ENCODE data around the gene CHMP6.
A peak's percentile ranks its signal among the peaks of the same experiment; 100 is the strongest.

CHMP6 gene

GRCh38 chr17:81032641-81033480 lies 41.2 kb downstream of the CHMP6 start:
- no peaks in the 10 kb centered on the region for H3K9me3 ChIP-seq (ENCODE audit: control insufficient read depth, low read depth, low read length)
- H3K9ac ChIP-seq (ENCODE audit: low read length), result no peak overlapping the region
- H3K36me3 ChIP-seq (ENCODE audit: control insufficient read depth, low read depth, low read length), result no peaks in the 10 kb centered on the region
- no peak overlapping the region for H3K4me3 ChIP-seq (ENCODE audit: low read length)
- H3K27me3 ChIP-seq (ENCODE audit: control insufficient read depth, insufficient read depth, low read length), result peaks cover 26% of the 10 kb centered on the region
- H3K4me1 ChIP-seq (ENCODE audit: control insufficient read depth, low read depth, low read length), result peaks cover 5% of the 10 kb centered on the region
- no peak overlapping the region for H3K27ac ChIP-seq (ENCODE audit: low read length)

GRCh38 chr17:81033535-81034167 lies 42.0 kb downstream of the CHMP6 start:
- Histone ChIP-seq H3K9ac (ENCODE audit: low read length) (no peak overlapping the region), H3K36me3 (ENCODE audit: control insufficient read depth, low read depth, low read length) (no peaks in the 10 kb centered on the region), H3K27ac (ENCODE audit: low read length) (no peak overlapping the region), H3K4me1 (ENCODE audit: control insufficient read depth, low read depth, low read length) (peaks cover 5% of the 10 kb centered on the region), H3K9me3 (ENCODE audit: control insufficient read depth, low read depth, low read length) (no peaks in the 10 kb centered on the region), H3K4me3 (ENCODE audit: low read length) (peak overlapping the region; percentile 75), H3K27me3 (ENCODE audit: control insufficient read depth, insufficient read depth, low read length) (peaks cover 26% of the 10 kb centered on the region)

GRCh38 chr17:81034168-81034777 lies 42.6 kb downstream of the CHMP6 start:
- peak overlapping the region; percentile 75 for H3K4me3 ChIP-seq (ENCODE audit: low read length)
- peaks cover 5% of the 10 kb centered on the region for H3K4me1 ChIP-seq (ENCODE audit: control insufficient read depth, low read depth, low read length)
- peaks cover 26% of the 10 kb centered on the region for H3K27me3 ChIP-seq (ENCODE audit: control insufficient read depth, insufficient read depth, low read length)
- H3K27ac ChIP-seq (ENCODE audit: low read length), result no peak overlapping the region
- H3K9ac ChIP-seq (ENCODE audit: low read length), result no peak overlapping the region
- no peaks in the 10 kb centered on the region for H3K9me3 ChIP-seq (ENCODE audit: control insufficient read depth, low read depth, low read length)
- H3K36me3 ChIP-seq (ENCODE audit: control insufficient read depth, low read depth, low read length), result no peaks in the 10 kb centered on the region

DNA sequence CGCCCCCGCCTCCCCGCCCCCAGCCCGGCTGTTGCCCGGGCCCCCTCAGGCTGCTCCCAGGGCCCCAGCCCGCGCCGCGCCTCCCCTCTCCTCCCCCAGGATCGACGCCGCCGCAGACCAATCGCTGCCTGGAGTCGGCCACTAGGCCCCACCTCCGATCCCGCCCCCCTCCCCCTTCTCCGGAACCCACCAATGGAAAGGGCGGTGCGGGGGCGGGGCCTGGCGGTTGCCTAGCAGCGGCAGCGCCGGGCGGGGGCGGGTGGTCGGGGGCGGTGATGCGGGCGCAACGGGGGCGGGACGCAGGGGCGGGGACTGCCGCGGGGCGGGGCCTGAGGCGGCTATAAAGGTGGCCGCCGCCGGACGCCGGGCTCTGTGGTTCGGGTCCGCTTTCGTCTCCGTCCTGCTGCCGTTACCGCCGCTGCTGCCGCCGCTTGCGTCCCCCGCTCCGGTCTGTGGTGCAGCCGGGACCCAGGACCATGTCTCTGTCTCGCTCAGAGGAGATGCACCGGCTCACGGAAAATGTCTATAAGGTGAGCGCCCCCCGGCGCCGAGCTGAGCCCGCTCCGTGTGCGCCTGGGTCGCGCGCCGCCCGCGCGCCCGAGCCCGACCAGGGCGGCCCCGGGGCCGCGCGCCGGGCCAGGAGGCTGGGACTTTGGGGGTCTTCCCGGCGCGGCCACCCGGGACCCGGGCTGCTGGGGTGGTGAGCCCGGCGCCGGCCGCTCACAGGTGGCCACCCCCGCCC lies 43.3 kb downstream of the CHMP6 start, which contains the start of gene BAIAP2:
BAIAP2 (plus strand) TSS at position 373 of the 742 bp plus-strand sequence; CDS start at position 477, 104 bp downstream.
- H3K9me3 ChIP-seq (ENCODE audit: control insufficient read depth, low read depth, low read length), result no peaks in the 10 kb centered on the region
- H3K4me3 ChIP-seq (ENCODE audit: low read length), result peak within 1 kb of the TSS; percentile 75
- H3K36me3 ChIP-seq (ENCODE audit: control insufficient read depth, low read depth, low read length), result no peaks in the 10 kb centered on the region
- peaks cover 26% of the 10 kb centered on the region for H3K27me3 ChIP-seq (ENCODE audit: control insufficient read depth, insufficient read depth, low read length)
- H3K27ac ChIP-seq (ENCODE audit: low read length), result no peak within 1 kb of the TSS
- H3K4me1 ChIP-seq (ENCODE audit: control insufficient read depth, low read depth, low read length), result peaks cover 5% of the 10 kb centered on the region
- H3K9ac ChIP-seq (ENCODE audit: low read length), result peak within 1 kb of the TSS; percentile 32

DNA sequence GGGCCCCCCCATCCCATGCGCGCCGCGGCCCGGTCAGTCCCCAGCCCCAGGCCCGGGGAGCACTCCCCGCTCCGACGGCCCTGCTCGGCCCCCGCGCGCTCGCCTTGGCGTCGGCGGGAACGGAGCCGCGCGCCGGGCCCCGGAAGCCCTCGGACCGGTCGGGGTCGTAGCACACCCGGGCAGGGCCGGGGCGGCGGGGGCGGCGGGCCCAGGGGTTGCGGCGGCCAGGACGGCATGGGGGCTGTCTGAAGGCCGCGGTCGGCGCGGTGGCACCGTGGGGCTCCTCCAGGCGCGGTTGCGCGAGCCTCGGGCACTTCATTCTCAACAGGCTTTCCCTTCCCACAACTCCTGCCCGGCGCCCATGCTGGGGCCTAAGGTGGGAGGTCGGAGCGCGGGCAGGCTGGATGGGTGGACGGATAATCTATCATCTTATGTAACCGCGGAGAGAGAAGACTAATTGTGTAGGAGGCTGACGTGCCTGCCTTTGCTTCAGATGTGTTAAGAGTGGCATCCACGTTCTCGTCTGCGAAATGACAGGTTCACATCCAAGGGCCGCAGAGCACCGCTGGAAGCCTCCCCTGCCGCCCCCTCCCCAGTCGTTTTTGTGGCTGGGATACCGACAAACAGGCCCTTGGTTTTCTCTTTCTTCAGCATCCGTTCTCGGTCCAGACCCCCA lies 44.0 kb downstream of the CHMP6 start:
- Histone ChIP-seq H3K27ac (ENCODE audit: low read length) (no peak overlapping the region), H3K4me1 (ENCODE audit: control insufficient read depth, low read depth, low read length) (peaks cover 5% of the 10 kb centered on the region), H3K9me3 (ENCODE audit: control insufficient read depth, low read depth, low read length) (no peaks in the 10 kb centered on the region), H3K9ac (ENCODE audit: low read length) (peak overlapping the region; percentile 32), H3K27me3 (ENCODE audit: control insufficient read depth, insufficient read depth, low read length) (peaks cover 26% of the 10 kb centered on the region), H3K4me3 (ENCODE audit: low read length) (peak overlapping the region; percentile 61), H3K36me3 (ENCODE audit: control insufficient read depth, low read depth, low read length) (no peaks in the 10 kb centered on the region)

- no peaks in the 10 kb centered on the region for H3K36me3 ChIP-seq (ENCODE audit: control insufficient read depth, low read depth, low read length)
- peaks cover 5% of the 10 kb centered on the region for H3K4me1 ChIP-seq (ENCODE audit: control insufficient read depth, low read depth, low read length)
These were observed 44.7 kb downstream of the CHMP6 start for GRCh38 chr17:81036197-81036941.

DNA sequence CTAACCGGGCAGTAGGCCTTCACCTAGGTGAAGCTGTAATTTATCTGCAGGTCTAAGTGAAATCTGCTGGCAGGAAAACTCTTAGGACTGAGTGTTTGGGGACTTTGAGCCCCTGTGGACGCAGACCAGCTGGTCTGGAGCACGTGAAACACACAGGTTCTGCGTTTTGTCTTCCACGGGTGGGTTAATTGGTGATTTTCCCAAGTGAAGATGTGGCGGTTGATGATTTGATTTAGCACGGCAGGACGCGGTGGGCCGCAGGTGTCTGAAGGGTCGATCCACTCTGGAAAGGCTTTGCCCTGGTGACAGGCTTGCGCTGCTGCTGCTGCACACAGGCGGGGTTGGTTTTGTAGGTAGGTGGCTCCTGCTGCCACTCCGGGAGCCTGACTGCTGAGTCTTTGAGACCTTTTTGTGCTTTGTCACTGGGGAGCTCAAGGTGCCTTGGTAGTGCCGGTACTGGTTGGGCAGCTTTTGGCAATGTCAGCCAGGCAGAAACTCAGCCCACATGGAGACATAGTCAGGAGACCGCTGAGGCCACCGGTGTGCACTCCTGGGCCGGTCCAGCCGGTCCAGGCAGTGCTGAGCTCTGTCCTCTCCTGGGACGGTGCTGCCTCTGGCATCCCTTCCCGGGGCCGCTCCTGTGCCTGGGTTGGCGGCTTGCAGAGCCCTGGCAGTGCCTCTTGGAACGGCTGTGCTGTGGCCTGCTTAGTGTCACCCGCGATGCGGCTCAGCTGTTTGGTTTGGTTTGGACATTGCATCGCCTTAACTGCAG lies 45.6 kb downstream of the CHMP6 start:
- no peaks in the 10 kb centered on the region for H3K9me3 ChIP-seq (ENCODE audit: control insufficient read depth, low read depth, low read length)
- H3K9ac ChIP-seq (ENCODE audit: low read length), result no peak overlapping the region
- peaks cover 5% of the 10 kb centered on the region for H3K4me1 ChIP-seq (ENCODE audit: control insufficient read depth, low read depth, low read length)
- no peak overlapping the region for H3K27ac ChIP-seq (ENCODE audit: low read length)
- no peaks in the 10 kb centered on the region for H3K36me3 ChIP-seq (ENCODE audit: control insufficient read depth, low read depth, low read length)
- H3K4me3 ChIP-seq (ENCODE audit: low read length), result no peak overlapping the region
- peaks cover 26% of the 10 kb centered on the region for H3K27me3 ChIP-seq (ENCODE audit: control insufficient read depth, insufficient read depth, low read length)

More at GRCh38 chr17:81036197-81036941, 44.7 kb downstream of the CHMP6 start:
- Histone ChIP-seq H3K9me3 (ENCODE audit: control insufficient read depth, low read depth, low read length) (no peaks in the 10 kb centered on the region), H3K9ac (ENCODE audit: low read length) (no peak overlapping the region), H3K27me3 (ENCODE audit: control insufficient read depth, insufficient read depth, low read length) (peaks cover 26% of the 10 kb centered on the region), H3K27ac (ENCODE audit: low read length) (no peak overlapping the region), H3K4me3 (ENCODE audit: low read length) (peak overlapping the region; percentile 61)

DNA sequence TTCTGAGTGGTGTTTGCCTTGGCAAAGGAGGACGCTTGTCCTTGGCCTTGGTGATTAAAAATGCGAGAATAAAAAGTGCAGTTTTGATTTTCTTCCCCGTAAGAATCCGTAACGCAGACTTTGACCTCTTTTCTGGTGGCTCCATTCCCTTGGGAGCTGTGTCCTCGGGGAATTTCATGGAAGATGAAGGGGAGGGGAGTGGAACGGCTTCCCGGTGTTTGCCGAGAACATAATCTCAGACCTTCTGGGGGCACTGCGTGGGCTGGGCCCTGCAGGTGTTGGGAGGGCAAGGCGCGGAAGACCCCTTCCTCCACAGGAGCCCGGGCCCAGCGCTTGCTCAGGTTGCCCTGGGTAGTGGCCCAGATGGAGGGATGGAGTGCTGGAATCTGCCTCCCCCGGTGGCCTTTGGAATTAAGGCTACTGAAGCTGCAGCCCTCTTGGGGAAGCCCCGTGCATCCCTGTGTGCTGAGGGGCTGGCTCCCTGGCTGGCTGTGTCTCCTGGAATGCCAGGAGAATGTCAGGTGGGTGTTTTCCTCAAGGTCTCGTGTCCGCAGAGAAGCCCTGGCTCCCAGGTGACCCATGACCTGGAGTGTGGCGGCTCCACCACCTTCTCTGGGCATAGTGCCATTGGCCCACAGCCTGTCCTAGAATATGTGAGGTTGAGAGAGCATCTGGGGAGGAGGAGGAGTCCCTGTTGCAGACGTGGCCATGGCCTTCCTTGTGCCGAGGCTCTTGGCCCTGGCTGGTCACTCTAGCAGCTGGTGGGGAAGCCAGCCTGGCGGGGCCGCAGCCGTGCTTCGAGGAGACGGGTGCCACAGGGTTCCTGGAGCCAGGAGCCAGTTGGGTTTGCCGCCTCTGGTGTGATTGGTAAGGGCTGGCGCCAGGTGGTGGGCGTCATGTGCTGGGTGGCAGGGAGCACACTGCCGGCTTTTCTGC lies 46.4 kb downstream of the CHMP6 start:
- Histone ChIP-seq H3K4me3 (ENCODE audit: low read length) (no peak overlapping the region), H3K9ac (ENCODE audit: low read length) (no peak overlapping the region), H3K4me1 (ENCODE audit: control insufficient read depth, low read depth, low read length) (peaks cover 5% of the 10 kb centered on the region), H3K27me3 (ENCODE audit: control insufficient read depth, insufficient read depth, low read length) (peaks cover 25% of the 10 kb centered on the region), H3K36me3 (ENCODE audit: control insufficient read depth, low read depth, low read length) (no peaks in the 10 kb centered on the region), H3K27ac (ENCODE audit: low read length) (no peak overlapping the region), H3K9me3 (ENCODE audit: control insufficient read depth, low read depth, low read length) (no peaks in the 10 kb centered on the region)

DNA sequence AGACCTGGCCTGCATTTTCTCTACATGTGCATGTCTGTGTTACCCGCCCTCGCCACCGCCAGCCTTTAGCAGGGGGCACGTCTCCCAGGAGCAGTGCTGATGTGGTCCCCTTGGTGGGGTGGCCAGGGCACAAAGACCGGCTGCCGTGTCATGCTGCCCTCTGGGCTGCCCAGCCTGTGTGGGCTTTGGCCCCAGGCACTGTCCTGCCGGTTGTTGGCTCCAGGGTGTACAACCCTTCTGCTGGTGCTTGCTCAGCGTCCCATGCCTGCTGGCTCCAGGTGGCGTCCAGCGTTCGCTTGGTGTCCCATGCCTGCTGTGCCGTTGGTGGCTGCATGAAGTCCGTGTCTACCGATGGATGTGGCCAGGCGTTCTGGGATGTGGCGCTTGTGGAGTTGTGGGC lies 47.5 kb downstream of the CHMP6 start:
- Histone ChIP-seq H3K36me3 (ENCODE audit: control insufficient read depth, low read depth, low read length) (no peaks in the 10 kb centered on the region), H3K4me1 (ENCODE audit: control insufficient read depth, low read depth, low read length) (no peaks in the 10 kb centered on the region), H3K9ac (ENCODE audit: low read length) (no peak overlapping the region), H3K27ac (ENCODE audit: low read length) (no peak overlapping the region), H3K9me3 (ENCODE audit: control insufficient read depth, low read depth, low read length) (no peaks in the 10 kb centered on the region), H3K27me3 (ENCODE audit: control insufficient read depth, insufficient read depth, low read length) (peaks cover 15% of the 10 kb centered on the region), H3K4me3 (ENCODE audit: low read length) (no peak overlapping the region)
